PFSK-1 (cell line): ENCODE measurements around the gene SLC10A4.

Source experiments
- FOXP2 ChIP-seq: optimal IDR thresholded peaks from 2 replicates; pipeline ENCODE3; 2011; ENCODE audit warnings: borderline replicate concordance, control low read depth, inconsistent platforms; ENCODE audit not compliant: insufficient read depth; ENCODE audit errors: extremely low read length, extremely low read depth
- POLR2AphosphoS5 ChIP-seq: IDR thresholded peaks from 2 replicates; pipeline ENCODE4 v1.6.1; 2012; ENCODE audit warnings: low read depth, mild to moderate bottlenecking, control low read depth, low read length, moderate library complexity
- REST ChIP-seq, 2 experiments: IDR thresholded peaks; 2 replicates each; pipeline versions ENCODE4 v1.6.1 to v1.8.0; 2011 to 2012; ENCODE audit warnings: low read depth in 2 of 2, low read length in 2 of 2, control low read depth in 1 of 2, inconsistent platforms in 1 of 2, mild to moderate bottlenecking in 1 of 2, moderate library complexity in 1 of 2; ENCODE audit not compliant: insufficient read depth in 1 of 2
- SIN3A ChIP-seq: IDR thresholded peaks from 2 replicates; pipeline ENCODE4 v1.6.1; 2012; ENCODE audit warnings: mild to moderate bottlenecking, low read length, moderate library complexity, borderline replicate concordance; ENCODE audit not compliant: insufficient read depth
- TAF1 ChIP-seq: IDR thresholded peaks from 2 replicates; pipeline ENCODE4 v1.6.1; 2012; ENCODE audit warnings: low read length, control low read depth, borderline replicate concordance; ENCODE audit not compliant: insufficient read depth

SLC10A4 gene

GRCh38 chr4:48484494-48485168 is 1.5 kb downstream of the SLC10A4 start:
- no peak for TF ChIP-seq SIN3A
- TF ChIP-seq FOXP2, result no peak
- no peak for TF ChIP-seq TAF1
- no peak for TF ChIP-seq REST (IDR thresholded peaks at IDR 0.05; ENCODE audit: insufficient read depth in 1 of 2, low read depth in 2 of 2, low read length in 2 of 2)
- TF ChIP-seq POLR2AphosphoS5, result no peak

- TF ChIP-seq TAF1, result no peak
- no peak for TF ChIP-seq POLR2AphosphoS5
Observed at GRCh38 chr4:48489683-48490011, 6.5 kb downstream of the SLC10A4 start.

GRCh38 chr4:48490012-48490679 is 7.0 kb downstream of the SLC10A4 start, which contains the start of gene ZAR1:
ZAR1 (plus strand) TSS chr4:48490252; CDS start chr4:48490292, 40 bp downstream.
- TF ChIP-seq SIN3A, result no peak
- no peak for TF ChIP-seq REST (IDR thresholded peaks at IDR 0.05; ENCODE audit: insufficient read depth in 1 of 2, low read depth in 2 of 2, low read length in 2 of 2)

- TF ChIP-seq REST (IDR thresholded peaks at IDR 0.05; ENCODE audit: insufficient read depth in 1 of 2, low read depth in 2 of 2, low read length in 2 of 2) (no peak), TAF1 (no peak), POLR2AphosphoS5 (no peak), SIN3A (no peak), FOXP2 (no peak)
Observed at GRCh38 chr4:48490680-48491513, 7.8 kb downstream of the SLC10A4 start.

GRCh38 chr4:48491514-48492176 is 8.5 kb downstream of the SLC10A4 start:
- TF ChIP-seq TAF1 (no peak), POLR2AphosphoS5 (no peak), FOXP2 (no peak), REST (IDR thresholded peaks at IDR 0.05; ENCODE audit: insufficient read depth in 1 of 2, low read depth in 2 of 2, low read length in 2 of 2) (no peak), SIN3A (no peak)
